ENCODE measurements around the gene PITPNM1. TPM values are rescaled to one million over a fixed set of nuclear protein-coding genes. Genes with fewer than 3 reads are reported as not detected.

PITPNM1 gene
- total and polyA plus RNA-seq, 2 of the 13 experiments (the other 11 are each of a cell fraction or from before 2014, with no cell fraction given): 8.2 to 8.5 TPM

- Histone ChIP-seq H4K20me1 (ENCODE audit: insufficient read depth, low read length) (no peaks in the 10 kb centered on the region), H3K9me3 (ENCODE audit: low read length) (no peaks in the 10 kb centered on the region), H3K27me3 (ENCODE audit: control insufficient read depth in 1 of 2, insufficient read depth in 2 of 2, low read length in 2 of 2) (peaks cover 11 to 61% of the 10 kb centered on the region in 2 experiments; a peak in 4 of 5 replicates), H3K4me1 (ENCODE audit: insufficient read depth, low read length) (peaks cover 14% of the 10 kb centered on the region), H3K4me2 (ENCODE audit: low read depth, low read length) (no peak overlapping the region), H3K79me2 (ENCODE audit: insufficient read depth, low read length) (no peaks in the 10 kb centered on the region), H3K4me3 (replicated peaks in 1 of 3; ENCODE audit: insufficient read depth in 1 of 3, low read depth in 2 of 3, low read length in 3 of 3) (no peak overlapping the region), H2AFZ (ENCODE audit: low read length) (no peak overlapping the region), H3K27ac (ENCODE audit: extremely low read length, insufficient read depth, low read length) (no peak overlapping the region), H3K9ac (ENCODE audit: insufficient read depth, low read depth, low read length) (no peak overlapping the region), H3K36me3 (replicated peaks in 1 of 2; ENCODE audit: control insufficient read depth in 1 of 2, insufficient read depth in 2 of 2, low read length in 2 of 2) (no peaks in the 10 kb centered on the region)
- POLR2A ChIA-PET: interaction anchor here (1.2 to 1.5 kb wide), 2 partner anchors 7 to 23 kb away, joined by 3 to 5 read pairs; partner anchors contain the start of genes CORO1B and RPS6KB2
- ATAC-seq (no peak), FAIRE-seq (no peak), DNase-seq (ENCODE audit: low spot score) (no peak)
- WGBS (ENCODE audit: low lambda C conversion rate): 37% methylated on average over 7 of the region's 25 CpGs
- CTCF ChIA-PET (ENCODE audit: low intra/inter-chr PET ratio, low total read pairs): no interaction called here
- no peak for TF ChIP-seq RBM39 (IDR thresholded peaks at IDR 0.05; ENCODE audit: low read depth, low read length, poor library complexity, severe bottlenecking)
- TF ChIP-seq SMARCE1 (IDR thresholded peaks at IDR 0.05; ENCODE audit: borderline replicate concordance): no peak
- no peak for TF ChIP-seq SRSF4 (IDR thresholded peaks at IDR 0.05; ENCODE audit: low read depth, low read length, poor library complexity, severe bottlenecking)
- TF ChIP-seq TMF1 (CRISPR knock-in tag; IDR thresholded peaks at IDR 0.05; ENCODE audit: low read depth): no peak
- TF ChIP-seq ZNF678 (CRISPR knock-in tag; IDR thresholded peaks at IDR 0.05): no peak
- TF ChIP-seq ZNF597 (CRISPR knock-in tag; IDR thresholded peaks at IDR 0.05): no peak
- no peak for TF ChIP-seq ATF3 (CRISPR knock-in tag; IDR thresholded peaks at IDR 0.05)
- TF ChIP-seq TEAD2 (CRISPR knock-in tag; IDR thresholded peaks at IDR 0.05): no peak
- no peak for TF ChIP-seq GMEB1 (CRISPR knock-in tag; IDR thresholded peaks at IDR 0.05; ENCODE audit: borderline replicate concordance)
- no peak for TF ChIP-seq REL (CRISPR knock-in tag; conservative IDR thresholded peaks at IDR 0.05)
- TF ChIP-seq EED (CRISPR knock-in tag; IDR thresholded peaks at IDR 0.05): no peak
- no peak for TF ChIP-seq ZNF446 (CRISPR knock-in tag; IDR thresholded peaks at IDR 0.05)
- TF ChIP-seq POLR2AphosphoS2 (IDR thresholded peaks at IDR 0.05; ENCODE audit: low read depth, low read length): no peak
- no peak for TF ChIP-seq ZNF710 (CRISPR knock-in tag; IDR thresholded peaks at IDR 0.05; ENCODE audit: borderline replicate concordance)
- no peak for TF ChIP-seq ZNF841 (CRISPR knock-in tag; IDR thresholded peaks at IDR 0.05; ENCODE audit: borderline replicate concordance)
- in situ Hi-C loops (cut with HindIII; ENCODE audit: extremely low pct_ligation_motif_present, low pct_unique_long_range_greater_than_20kb) (no loop called here), intact Hi-C loops (cut with micrococcal nuclease; ENCODE audit: unreplicated experiment) (no loop called here)
- BruUV-seq (replicated peaks): no TSS peak
These were observed 54.1 kb downstream of the PITPNM1 start for GRCh38 chr11:67450796-67451657.

Data from HepG2 (cell line).